Stimulated activated CD4-positive, alpha-beta T cell treated with anti-CD3 and anti-CD28 coated beads, Interleukin-2, amount 100 ng/mL, for 48 hours (primary cell): ENCODE measurements around the gene PAQR8.
A peak's percentile ranks its signal among the peaks of the same experiment; 100 is the strongest.

Experiments used
- DNase-seq, 2 donors: peaks; one replicate each; pipeline ENCODE4 v3.0.0-alpha.2; 2020

The PAQR8 gene

GRCh38 chr6:52351879-52352238 lies 10.1 kb upstream of the PAQR8 start:
- no peak for DNase-seq

- no peak for DNase-seq
Measured at GRCh38 chr6:52352239-52353018, 9.5 kb upstream of the PAQR8 start.

GRCh38 chr6:52356017-52356416 lies 5.9 kb upstream of the PAQR8 start:
- no peak for DNase-seq

GRCh38 chr6:52359403-52359802 lies 2.5 kb upstream of the PAQR8 start:
- DNase-seq = no peak

GRCh38 chr6:52360028-52360427 lies 1.9 kb upstream of the PAQR8 start:
- no peak for DNase-seq

GRCh38 chr6:52360601-52361413 lies 1.1 kb upstream of the PAQR8 start:
- DNase-seq = no peak

GRCh38 chr6:52361414-52361944 lies 472 bp upstream of the PAQR8 start:
- DNase-seq = peak in 1 of 2 donors; percentile 15

GRCh38 chr6:52362443-52363227 lies 684 bp downstream of the PAQR8 start:
- DNase-seq = peak; percentile 13 to 21

- DNase-seq = no peak
Measured at GRCh38 chr6:52363228-52363867, 1.4 kb downstream of the PAQR8 start.

GRCh38 chr6:52364480-52365166 lies 2.7 kb downstream of the PAQR8 start:
- no peak for DNase-seq

- no peak for DNase-seq
Measured at GRCh38 chr6:52365317-52365716, 3.4 kb downstream of the PAQR8 start.

GRCh38 chr6:52365866-52366540 lies 4.1 kb downstream of the PAQR8 start:
- no peak for DNase-seq

- DNase-seq = no peak
Measured at GRCh38 chr6:52368002-52368401, 6.1 kb downstream of the PAQR8 start.

- DNase-seq = no peak
Measured at GRCh38 chr6:52369234-52369633, 7.3 kb downstream of the PAQR8 start.

GRCh38 chr6:52371656-52372191 lies 9.8 kb downstream of the PAQR8 start:
- DNase-seq = no peak

GRCh38 chr6:52373151-52373690 lies 11.3 kb downstream of the PAQR8 start:
- no peak for DNase-seq

- DNase-seq = no peak
Measured at GRCh38 chr6:52374247-52374646, 12.3 kb downstream of the PAQR8 start.

GRCh38 chr6:52375780-52376556 lies 14.0 kb downstream of the PAQR8 start:
- no peak for DNase-seq

GRCh38 chr6:52376763-52377162 lies 14.8 kb downstream of the PAQR8 start:
- no peak for DNase-seq
